ENCODE data around the gene SYCE3.

The SYCE3 gene

DNA sequence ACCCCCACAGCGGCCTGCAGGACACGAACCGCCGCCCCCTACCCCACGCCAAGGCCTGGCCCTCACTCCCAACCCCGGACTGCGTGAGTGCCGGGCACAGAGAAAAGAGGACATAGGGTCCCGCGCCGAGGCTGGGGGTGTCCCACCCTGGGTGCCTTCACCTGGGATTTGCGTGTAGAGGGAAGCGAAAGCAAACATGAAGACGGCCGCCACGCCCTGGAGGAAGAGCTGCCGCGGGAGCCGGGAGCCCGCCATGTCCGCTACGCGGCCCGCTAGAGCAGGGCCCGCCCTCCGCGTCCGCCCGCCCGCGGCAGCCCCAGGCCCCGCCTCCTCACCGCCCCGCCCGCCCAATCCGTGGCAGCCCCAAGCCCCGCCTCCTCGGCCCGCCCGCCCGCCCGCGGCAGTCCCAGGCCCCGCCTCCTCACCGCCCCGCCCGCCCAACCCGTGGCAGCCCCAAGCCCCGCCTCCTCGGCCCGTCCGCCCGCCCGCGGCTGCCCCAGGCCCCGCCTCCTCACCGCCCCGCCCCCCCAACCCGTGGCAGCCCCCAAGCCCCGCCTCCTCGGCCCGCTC lies 55.2 kb downstream of the SYCE3 start, which contains the start of gene LMF2:
TSS of gene LMF2 (minus strand) at position 282 of the 570 bp plus-strand sequence. CDS start at position 255, 27 bp downstream.
- H3K4me3 ChIP-seq (ENCODE audit: low read depth, low read length), result peak within 1 kb of the TSS; percentile 74
- no peak for DNase-seq (ENCODE audit: low read depth)

DNA sequence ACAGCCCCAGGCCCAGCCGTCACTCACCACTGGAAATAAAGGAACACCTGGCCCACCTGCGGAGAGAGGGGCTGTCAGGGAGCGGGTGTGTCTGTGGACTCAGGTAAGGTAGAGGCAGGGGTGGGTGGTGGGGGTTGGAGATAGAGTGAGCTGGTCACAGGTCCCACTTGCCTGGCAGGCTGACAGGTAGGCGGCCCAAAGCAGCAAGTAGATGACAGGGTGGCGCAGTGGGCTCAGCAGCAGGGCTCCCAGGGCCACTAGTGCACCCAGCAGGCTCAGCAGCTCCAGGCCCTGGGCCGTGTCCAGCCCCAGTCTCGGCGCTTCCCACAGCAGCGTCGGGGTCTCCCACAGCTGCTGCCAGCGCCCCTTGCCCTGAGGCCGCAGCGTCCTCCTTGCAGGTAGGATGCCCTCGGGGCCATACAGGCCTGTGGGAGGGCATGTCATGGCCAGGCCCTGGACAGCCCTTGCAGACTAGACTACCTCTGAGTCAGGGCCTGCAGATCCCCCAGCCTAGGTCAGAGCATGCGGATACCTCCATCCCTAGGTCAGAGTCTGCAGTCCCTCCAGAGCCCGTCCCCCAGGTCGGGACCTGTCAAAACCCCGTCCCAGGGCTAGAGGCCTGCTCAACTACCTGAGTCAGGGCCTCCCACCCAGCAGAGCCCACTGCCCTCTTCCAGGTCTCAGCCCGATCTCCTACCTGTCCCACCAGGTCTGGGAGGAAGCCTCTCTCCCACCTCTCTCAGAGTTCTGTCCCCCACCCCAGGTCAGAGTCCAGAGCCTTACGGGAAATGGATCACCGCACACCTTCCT lies 55.9 kb downstream of the SYCE3 start:
- no peak for DNase-seq (ENCODE audit: low read depth)
- peak overlapping the region; percentile 72 for H3K4me3 ChIP-seq (ENCODE audit: low read depth, low read length)

DNA sequence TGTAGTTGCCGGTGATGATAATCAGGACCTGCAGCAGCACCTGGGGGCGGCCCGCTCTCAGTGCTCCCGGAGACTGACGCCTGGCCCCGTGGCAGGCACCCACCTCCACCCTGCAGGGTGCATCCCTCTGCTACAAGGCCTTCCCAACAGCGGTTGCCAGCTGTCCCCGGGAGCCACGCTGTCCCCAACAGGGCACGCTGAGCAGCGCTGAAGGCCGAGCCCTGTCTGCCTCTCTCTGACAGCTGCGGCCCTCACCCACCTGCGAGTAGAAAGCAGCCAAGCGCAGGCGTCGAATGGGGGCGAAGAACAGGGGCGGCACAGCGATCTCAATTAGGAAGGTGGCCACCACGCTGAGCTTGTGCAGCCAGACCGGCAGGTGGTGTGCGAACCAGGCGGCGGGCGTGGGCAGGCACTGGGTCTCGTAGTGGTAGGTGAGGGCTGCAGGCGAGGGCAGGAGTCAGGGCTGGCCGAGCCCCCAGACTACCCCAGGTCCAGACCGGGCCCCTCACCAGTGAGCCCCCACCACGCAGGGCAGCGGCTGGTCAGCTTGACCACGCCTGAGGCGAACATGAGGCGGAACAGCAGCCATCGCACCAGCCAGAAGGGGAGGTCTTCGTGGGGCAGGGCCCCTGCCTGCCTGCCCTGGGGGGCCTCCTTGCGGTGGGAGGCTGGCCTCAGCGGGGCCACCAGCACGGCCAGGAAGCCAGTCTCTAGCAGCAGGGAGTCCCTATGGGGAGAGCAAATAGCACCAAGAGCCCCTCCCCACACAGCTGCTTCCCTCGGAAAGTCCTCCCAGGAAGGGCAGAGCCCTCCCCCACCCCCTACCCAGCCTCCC lies 56.7 kb downstream of the SYCE3 start:
- DNase-seq (ENCODE audit: low read depth), result no peak
- peak overlapping the region; percentile 72 for H3K4me3 ChIP-seq (ENCODE audit: low read depth, low read length)

DNA sequence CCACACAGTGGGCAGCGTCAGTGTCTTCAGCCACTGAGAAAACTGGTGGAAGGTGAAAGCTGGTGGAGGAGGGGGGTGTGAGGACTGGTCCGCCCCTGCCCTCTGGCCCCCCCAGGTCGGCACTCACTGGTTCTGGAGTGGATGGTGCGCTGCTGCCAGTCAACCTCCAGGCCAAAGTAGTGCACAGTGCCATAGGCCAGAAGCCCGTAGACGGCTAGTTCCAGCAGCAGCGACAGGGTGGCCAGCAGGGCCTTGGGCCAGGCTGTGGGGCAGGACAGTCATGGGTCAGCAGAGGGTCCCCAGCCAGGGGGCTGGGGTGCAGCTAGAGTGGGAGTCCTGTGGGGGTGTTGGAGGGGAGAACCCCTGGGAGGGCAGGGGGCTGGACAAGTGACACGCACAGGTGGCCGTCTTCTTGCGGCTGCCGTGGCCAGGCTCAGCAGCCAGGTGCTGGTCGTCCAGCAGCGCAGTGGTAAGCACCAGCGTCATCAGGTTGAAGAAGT lies 57.4 kb downstream of the SYCE3 start:
- DNase-seq (ENCODE audit: low read depth), result no peak
- no peak overlapping the region for H3K4me3 ChIP-seq (ENCODE audit: low read depth, low read length)

DNA sequence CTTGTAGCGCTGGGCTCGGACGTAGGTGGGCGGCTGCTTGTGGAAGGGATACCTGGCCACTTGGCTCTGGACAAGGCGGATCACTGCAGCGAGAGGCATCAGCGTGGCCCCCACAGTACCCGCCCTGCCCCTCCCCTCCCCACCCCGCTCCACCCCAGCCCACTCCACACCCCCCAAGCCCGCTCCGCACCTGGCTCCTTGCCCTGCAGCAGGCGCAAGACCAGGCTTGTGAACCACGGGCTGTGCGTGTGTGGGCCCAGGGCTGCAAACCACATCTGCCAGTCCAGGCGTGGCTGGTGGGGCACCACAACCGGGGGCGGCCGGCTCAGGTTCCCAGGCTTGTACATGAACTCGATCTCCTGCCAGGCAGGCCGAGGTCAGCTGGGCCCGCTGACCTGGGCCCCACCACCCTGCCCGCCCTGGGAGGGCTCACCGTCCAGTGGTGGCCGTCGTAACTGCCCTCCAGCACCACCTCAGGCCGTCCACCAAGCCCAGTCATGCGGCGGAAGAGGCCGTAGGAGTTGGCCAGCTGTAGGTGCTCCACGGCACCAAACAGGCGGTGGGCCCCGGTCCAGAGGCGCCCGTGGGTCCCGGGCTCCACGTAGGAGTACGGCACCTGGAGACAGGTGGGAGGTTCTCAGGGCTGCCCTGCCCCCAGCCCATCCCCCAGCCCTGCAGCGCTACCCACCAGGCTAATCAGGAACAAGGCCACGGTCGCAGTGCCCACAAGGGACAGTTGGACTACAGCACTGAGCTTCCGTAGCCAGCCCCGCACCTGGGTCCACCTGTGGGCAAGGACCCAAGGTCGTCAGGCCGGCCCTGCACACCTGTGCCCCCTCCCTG lies 58.1 kb downstream of the SYCE3 start:
- H3K4me3 ChIP-seq (ENCODE audit: low read depth, low read length), result no peak overlapping the region
- no peak for DNase-seq (ENCODE audit: low read depth)

DNA sequence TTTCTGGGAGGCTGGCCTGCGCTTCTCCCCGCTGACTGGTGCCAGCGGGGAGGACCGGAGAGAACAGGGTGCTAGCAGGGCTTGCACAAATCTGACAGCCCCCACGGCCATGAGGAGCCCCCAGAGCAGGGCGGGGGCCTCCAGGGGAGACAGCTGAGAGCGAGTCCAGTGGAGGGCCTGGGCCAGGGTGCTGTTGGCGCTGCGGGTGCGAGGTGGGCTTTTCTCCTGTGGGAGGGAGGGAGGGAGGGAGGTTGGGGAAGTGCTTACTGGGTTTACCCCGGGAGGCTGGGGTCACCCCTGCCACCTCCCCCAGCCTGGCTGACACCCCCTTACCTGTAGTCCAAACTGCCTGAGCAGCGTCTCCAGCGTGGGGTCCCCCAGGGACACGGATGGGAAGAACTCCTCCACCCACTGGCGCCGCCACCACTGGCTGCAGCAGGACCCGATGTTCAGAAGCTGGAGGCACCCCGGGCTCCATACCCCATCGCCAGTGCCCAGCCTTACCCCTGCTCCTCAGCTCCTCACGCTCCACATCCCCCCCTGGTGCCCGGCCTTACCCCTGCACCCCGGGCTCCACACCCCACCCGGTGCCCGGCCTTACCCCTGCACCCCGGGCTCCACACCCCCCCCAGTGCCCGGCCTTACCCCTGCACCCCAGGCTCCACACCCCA lies 59.1 kb downstream of the SYCE3 start:
- H3K4me3 ChIP-seq (ENCODE audit: low read depth, low read length), result no peak overlapping the region
- DNase-seq (ENCODE audit: low read depth), result no peak

DNA sequence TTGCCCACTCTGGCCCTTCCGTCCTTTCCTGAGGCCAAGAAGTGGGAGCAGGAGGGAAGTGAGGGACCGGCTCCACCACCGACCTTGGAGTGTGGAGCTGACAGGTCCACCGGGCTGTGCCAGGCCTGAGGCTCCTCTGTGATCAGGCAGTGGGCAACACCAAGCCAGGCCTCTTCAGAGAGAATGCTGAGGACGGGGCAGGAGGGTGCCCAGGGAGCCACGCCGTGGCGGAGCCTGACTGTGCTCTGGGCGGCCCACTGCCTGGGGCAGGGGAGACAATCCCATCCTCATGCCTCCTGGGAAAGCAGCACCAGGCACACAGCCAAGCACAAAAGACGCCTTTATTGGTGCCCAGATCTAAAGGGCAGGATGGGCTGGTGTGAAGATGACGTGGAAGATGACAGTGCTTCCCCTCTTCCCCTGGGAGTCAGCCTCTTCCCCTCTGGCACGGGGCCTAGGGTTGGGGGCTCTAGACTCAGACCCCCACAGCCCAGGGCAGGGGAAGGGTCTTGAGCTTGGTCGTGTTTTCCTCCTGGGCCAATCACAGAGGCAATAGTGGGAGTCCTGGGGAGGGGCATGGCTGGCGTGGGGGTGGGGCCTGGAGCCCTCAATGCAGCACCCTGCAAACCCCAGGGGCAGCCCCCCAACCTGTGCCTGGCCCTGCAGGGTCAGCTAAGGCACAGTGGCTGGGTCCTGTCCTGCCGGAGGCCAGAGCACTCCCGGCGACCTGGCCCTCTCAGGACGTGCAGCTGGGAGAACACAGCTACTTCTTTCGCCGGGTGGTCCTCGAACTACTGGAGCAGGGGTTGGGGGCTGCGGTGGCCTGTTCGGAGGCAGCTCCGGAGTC lies 59.9 kb downstream of the SYCE3 start:
- DNase-seq (ENCODE audit: low read depth), result no peak
- no peak overlapping the region for H3K4me3 ChIP-seq (ENCODE audit: low read depth, low read length)

DNA sequence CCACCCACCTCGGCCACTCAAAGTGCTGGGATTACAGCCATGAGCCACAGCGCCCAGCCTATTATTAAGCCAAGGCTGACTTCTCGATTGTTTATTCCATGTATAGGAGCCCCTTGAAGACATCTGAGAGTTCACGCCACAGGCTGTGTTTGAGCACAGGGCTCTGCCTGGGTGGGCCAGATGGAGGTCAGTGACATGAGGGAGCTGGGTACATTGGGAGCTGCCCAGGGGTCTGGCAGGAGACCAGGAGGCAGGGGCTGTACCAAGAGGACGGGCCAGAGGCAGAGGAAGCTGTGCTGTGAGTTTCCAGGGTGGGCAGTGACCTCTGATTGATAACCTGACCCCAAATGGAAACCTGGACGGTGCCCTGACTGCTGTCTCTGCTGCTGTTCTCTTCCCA lies 60.6 kb downstream of the SYCE3 start:
- no peak overlapping the region for H3K4me3 ChIP-seq (ENCODE audit: low read depth, low read length)
- no peak for DNase-seq (ENCODE audit: low read depth)

Data from skeletal muscle cell (primary cell).